ENCODE measurements around the gene DENND2A.

- no peak for TF ChIP-seq POLR2AphosphoS5 (IDR thresholded peaks at IDR 0.05; ENCODE audit: low read depth, low read length)
- no peak for TF ChIP-seq POLR2A (IDR thresholded peaks at IDR 0.05; ENCODE audit: low read depth, low read length)
- TF ChIP-seq TAF1 (IDR thresholded peaks at IDR 0.05; ENCODE audit: low read depth, low read length): no peak
- TF ChIP-seq SPI1 (IDR thresholded peaks at IDR 0.05; ENCODE audit: low read depth, low read length): no peak
Observed at GRCh38 chr7:140584195-140584851, 56.3 kb downstream of the DENND2A start.
